Endothelial cell of umbilical vein (primary cell): ENCODE results near the gene EZH1. TPM values are rescaled to one million over a fixed set of nuclear protein-coding genes. Genes with fewer than 3 reads are reported as not detected.
A peak's percentile ranks its signal among the peaks of the same experiment; 100 is the strongest.

ENCODE experiments used
- BruUV-seq: library from RNA; stranded (reverse); fragments of 400-500 nt; replicated peaks from 2 replicates; lab custom pipeline; 2021; lab: Mats Ljungman, UMichigan
- CTCF ChIA-PET: fragments of 300-600, 350-600 bp; sonication (Branson Sonifier 250); formaldehyde crosslinking; loops from one replicate; lab custom pipeline; 2021; ENCODE audit warnings: antibody characterized with exemption, inconsistent platforms; lab: Charles Lee
- POLR2A ChIA-PET: fragments of 300-600, 350-600 bp; sonication (Branson Sonifier 250); formaldehyde crosslinking; loops from one replicate; lab custom pipeline; 2021; ENCODE audit warnings: antibody characterized with exemption, inconsistent platforms; lab: Charles Lee
- DNase-seq: peaks from one replicate; pipeline ENCODE4 v3.0.0-alpha.2; 2011; ENCODE audit warnings: low read depth, low spot score
- FAIRE-seq: peaks from 2 replicates; lab custom pipeline; 2011; peaks lifted over from hg19 to GRCh38; lab: Jason Lieb, UNC
- H2AFZ ChIP-seq: 2 replicates; pipeline ENCODE4 v1.6.0; 2012; ENCODE audit warnings: low read depth, low read length, control low read depth, inconsistent platforms
- H3K27ac ChIP-seq: 2 replicates; pipeline ENCODE4 v1.5.1; 2011; ENCODE audit warnings: low read depth, mild to moderate bottlenecking, control low read depth, low read length, moderate library complexity; ENCODE audit not compliant: insufficient read depth
- H3K27me3 ChIP-seq, 2 experiments: 2 replicates each; pipeline versions ENCODE4 v1.6.0 to v1.6.1; 2011; ENCODE audit warnings: low read length in 2 of 2, mixed read lengths in 1 of 2; ENCODE audit not compliant: control insufficient read depth in 2 of 2, insufficient read depth in 2 of 2
- H3K36me3 ChIP-seq, 2 experiments: 2 replicates in 1 of 2; 3 replicates in 1 of 2; pipeline ENCODE4 v1.5.1; 2011; ENCODE audit warnings: low read length in 2 of 2, mild to moderate bottlenecking in 1 of 2, moderate library complexity in 1 of 2; ENCODE audit not compliant: control insufficient read depth in 2 of 2, insufficient read depth in 2 of 2; ENCODE audit errors: extremely low read depth in 1 of 2
- H3K4me1 ChIP-seq: 3 replicates; pipeline ENCODE4 v1.5.1; 2011; ENCODE audit warnings: mild to moderate bottlenecking, low read length; ENCODE audit not compliant: control insufficient read depth, insufficient read depth; ENCODE audit errors: extremely low read depth
- H3K4me2 ChIP-seq: 2 replicates; pipeline ENCODE4 v1.6.1; 2011; ENCODE audit warnings: low read length, control low read depth, mixed read lengths; ENCODE audit not compliant: insufficient read depth
- H3K4me3 ChIP-seq, 3 experiments: fragments of 200-600 bp in 1 of 3; sonication (generic), shearing (Covaris generic) in 1 of 3; replicated peaks in 1 of 3; 2 replicates each; pipeline ENCODE4 v1.5.1; 2011 to 2016; ENCODE audit warnings: control low read depth in 3 of 3, low read length in 3 of 3, mild to moderate bottlenecking in 2 of 3, inconsistent platforms in 1 of 3, low read depth in 1 of 3, moderate library complexity in 1 of 3; ENCODE audit not compliant: insufficient read depth in 1 of 3
- H3K79me2 ChIP-seq: 2 replicates; pipeline ENCODE4 v1.6.0; 2012; ENCODE audit warnings: low read length, inconsistent platforms; ENCODE audit not compliant: control insufficient read depth, insufficient read depth
- H3K9ac ChIP-seq: replicated peaks from 2 replicates; pipeline ENCODE3; 2011; ENCODE audit warnings: low read length, control low read depth; ENCODE audit not compliant: insufficient read depth; ENCODE audit errors: extremely low read depth
- H3K9me1 ChIP-seq: replicated peaks from 3 replicates; pipeline ENCODE4 v1.6.0; 2011; ENCODE audit warnings: mild to moderate bottlenecking, low read length; ENCODE audit not compliant: control insufficient read depth, insufficient read depth; ENCODE audit errors: extremely low read depth
- H3K9me3 ChIP-seq: replicated peaks from 2 replicates; pipeline ENCODE4 v1.5.1; 2012; ENCODE audit warnings: low read length, inconsistent platforms; ENCODE audit not compliant: control insufficient read depth, insufficient read depth
- H4K20me1 ChIP-seq: replicated peaks from 2 replicates; pipeline ENCODE3; 2011; ENCODE audit warnings: mild to moderate bottlenecking, low read length; ENCODE audit not compliant: control insufficient read depth, insufficient read depth; ENCODE audit errors: extremely low read depth
- CTCF ChIP-seq, 2 donors: IDR thresholded peaks; 1 replicate in 1 of 2; 2 replicates in 1 of 2; pipeline ENCODE4 v1.5.1; 2011; ENCODE audit warnings: low read length in 2 of 2, mild to moderate bottlenecking in 2 of 2, moderate library complexity in 2 of 2, control low read depth in 1 of 2, inconsistent platforms in 1 of 2, low read depth in 1 of 2; ENCODE audit not compliant: insufficient read depth in 1 of 2; ENCODE audit errors: extremely low read depth in 1 of 2
- EZH2 ChIP-seq: IDR thresholded peaks from 2 replicates; pipeline ENCODE4 v1.6.1; 2012; ENCODE audit warnings: borderline replicate concordance, low read depth, mild to moderate bottlenecking, moderate library complexity, low read length, inconsistent platforms; ENCODE audit not compliant: severe bottlenecking
- FOS ChIP-seq: IDR thresholded peaks from 2 replicates; pipeline ENCODE4 v1.6.1; 2011; ENCODE audit warnings: mild to moderate bottlenecking, low read length, moderate library complexity, borderline replicate concordance; ENCODE audit not compliant: insufficient read depth
- GATA2 ChIP-seq: IDR thresholded peaks from 2 replicates; pipeline ENCODE4 v1.7.0; 2011; ENCODE audit warnings: low read depth, mild to moderate bottlenecking, moderate library complexity, mixed read lengths, low read length; ENCODE audit not compliant: insufficient read length, insufficient read depth
- MAX ChIP-seq: IDR thresholded peaks from 2 replicates; pipeline ENCODE4 v1.6.1; 2011; ENCODE audit not compliant: insufficient read depth, insufficient read length
- MYC ChIP-seq: IDR thresholded peaks from one replicate; pipeline ENCODE4 v1.6.1; 2011; ENCODE audit warnings: mild to moderate bottlenecking, low read depth, low read length
- POLR2A ChIP-seq: IDR thresholded peaks from 2 replicates; pipeline ENCODE4 v1.6.1; 2012; ENCODE audit warnings: low read depth, mild to moderate bottlenecking, control low read depth, low read length
- dilution Hi-C: fragments of 300-500 bp; cut with MboI; formaldehyde crosslinking; loops from one replicate; pipeline ENCODE4 v1.15.0; 2019; ENCODE audit warnings: low sequenced_read_pairs; ENCODE audit not compliant: extremely low pct_ligation_motif_present
- intact Hi-C: fragments of 100-400 bp; cut with micrococcal nuclease; formaldehyde crosslinking; loops from one replicate; pipeline ENCODE4 v1.10.0; 2022
- polyA plus RNA-seq, 4 experiments: library from polyadenylated mRNA; depleted of rRNA in 3 of 4; stranded (reverse) in 3 of 4; unstranded in 1 of 4; fragments of >200 nt; gene quantifications; 2 replicates each; pipeline versions ENCODE4 v1.2.1 to v1.2.3, GENCODE V29; 2011 to 2012; ENCODE audit warnings: missing spikeins in 1 of 4
- total RNA-seq: library from RNA; stranded (reverse); gene quantifications from 2 replicates; pipeline ENCODE4 v1.2.3, GENCODE V29; 2021

The EZH1 gene
- total and polyA plus RNA-seq, 2 donors (not counting 3 experiments of a cell fraction or from before 2014, with no cell fraction given) = 31.4 to 33.7 TPM

- CTCF ChIA-PET = interaction anchor here (1.2 to 5.9 kb wide), 4 partner anchors 12 to 73 kb away, joined by 3 to 55 read pairs (median 4); partner anchors contain the start of gene BECN1
- POLR2A ChIA-PET = no interaction called here
- Histone ChIP-seq H3K4me1 (peaks cover 5% of the 10 kb centered on the region), H3K4me2 (no peak overlapping the region), H3K36me3 (no peaks in the 10 kb centered on the region), H3K27me3 (no peaks in the 10 kb centered on the region), H3K27ac (no peak overlapping the region), H3K79me2 (no peaks in the 10 kb centered on the region), H4K20me1 (no peaks in the 10 kb centered on the region), H3K9ac (no peak overlapping the region), H3K9me3 (no peaks in the 10 kb centered on the region), H3K4me3 (no peak overlapping the region), H2AFZ (no peak overlapping the region), H3K9me1 (no peaks in the 10 kb centered on the region)
- BruUV-seq = no TSS peak
- TF ChIP-seq EZH2 (no peak), MYC (no peak), MAX (no peak), CTCF (IDR thresholded peaks at IDR 0.05; ENCODE audit: extremely low read depth in 1 of 2, insufficient read depth in 1 of 2, low read depth in 1 of 2, low read length in 2 of 2) (no peak), FOS (no peak), POLR2A (no peak), GATA2 (no peak)
- peak; percentile 76 for DNase-seq
- dilution Hi-C loops = no loop called here
- peak; percentile 28 for FAIRE-seq
- intact Hi-C loops = no loop called here
Observed at GRCh38 chr17:42750739-42751344, 6.0 kb upstream of the EZH1 start.
